HG02759 (cell line): ENCODE measurements around the gene FAM72C.
"Not testable (repeated sequence)": the region's sequence is repeated elsewhere in the genome, so short reads cannot be mapped to it uniquely, and the experiment has no call there.

Experiments used
- ATAC-seq: cut with Tn5 transposase; IDR thresholded peaks from one replicate; pipeline ENCODE4 v1.9.1; 2021; ENCODE audit warnings: mild to moderate bottlenecking, moderate library complexity; ENCODE audit not compliant: unreplicated experiment

Gene FAM72C

GRCh38 chr1:143918552-143918951 is 53.2 kb downstream of the FAM72C start:
- not testable (repeated sequence) for ATAC-seq

GRCh38 chr1:143913705-143914104 is 58.1 kb downstream of the FAM72C start:
- not testable (repeated sequence) for ATAC-seq
